Ishikawa (cell line): ENCODE measurements around the gene KIAA0040.

Experiments
- CEBPB ChIP-seq: IDR thresholded peaks from 2 replicates; pipeline ENCODE4 v1.6.1; 2012
- CREB1 ChIP-seq: IDR thresholded peaks from 2 replicates; pipeline ENCODE4 v1.6.1; 2012; ENCODE audit warnings: low read depth
- EGR1 ChIP-seq: IDR thresholded peaks from 2 replicates; pipeline ENCODE4 v1.6.1; 2012
- EP300 ChIP-seq: IDR thresholded peaks from 2 replicates; pipeline ENCODE4 v1.6.1; 2012; ENCODE audit warnings: borderline replicate concordance
- FOXM1 ChIP-seq: IDR thresholded peaks from 2 replicates; pipeline ENCODE4 v1.6.1; 2012; ENCODE audit warnings: low read depth, borderline replicate concordance
- MAX ChIP-seq: IDR thresholded peaks from 2 replicates; pipeline ENCODE4 v1.6.1; 2012
- NFIC ChIP-seq: IDR thresholded peaks from 2 replicates; pipeline ENCODE4 v1.6.1; 2012
- RAD21 ChIP-seq: IDR thresholded peaks from 2 replicates; pipeline ENCODE4 v1.6.1; 2012; ENCODE audit warnings: low read depth
- REST ChIP-seq: IDR thresholded peaks from 2 replicates; pipeline ENCODE4 v1.6.1; 2012; ENCODE audit warnings: low read depth, mild to moderate bottlenecking
- TAF1 ChIP-seq: IDR thresholded peaks from 2 replicates; pipeline ENCODE4 v1.6.1; 2012; ENCODE audit warnings: low read depth, mild to moderate bottlenecking
- TCF12 ChIP-seq: IDR thresholded peaks from 2 replicates; pipeline ENCODE4 v1.6.1; 2012; ENCODE audit warnings: low read depth
- TEAD4 ChIP-seq: IDR thresholded peaks from 2 replicates; pipeline ENCODE4 v1.6.1; 2012
- USF1 ChIP-seq: IDR thresholded peaks from 2 replicates; pipeline ENCODE4 v1.6.1; 2012
- YY1 ChIP-seq: IDR thresholded peaks from 2 replicates; pipeline ENCODE4 v1.6.1; 2012; ENCODE audit warnings: low read depth
- ZBTB7A ChIP-seq: IDR thresholded peaks from 2 replicates; pipeline ENCODE4 v1.6.1; 2012; ENCODE audit warnings: low read depth

Gene KIAA0040

GRCh38 chr1:175136246-175136645, 56.3 kb downstream of the KIAA0040 start:
- no peak for TF ChIP-seq TCF12
- TF ChIP-seq TAF1, result no peak
- no peak for TF ChIP-seq RAD21
- no peak for TF ChIP-seq USF1
- TF ChIP-seq EGR1, result no peak

GRCh38 chr1:175134500-175134899, 58.1 kb downstream of the KIAA0040 start:
- TF ChIP-seq MAX, result no peak
- no peak for TF ChIP-seq CEBPB
- no peak for TF ChIP-seq FOXM1
- no peak for TF ChIP-seq TEAD4
- no peak for TF ChIP-seq USF1
- no peak for TF ChIP-seq NFIC
- TF ChIP-seq TAF1, result no peak
- TF ChIP-seq YY1, result no peak

- TF ChIP-seq REST (no peak), TCF12 (no peak), CREB1 (no peak), TAF1 (no peak), TEAD4 (no peak), YY1 (no peak), FOXM1 (no peak), RAD21 (no peak), MAX (no peak), EGR1 (no peak), ZBTB7A (no peak)
Measured at GRCh38 chr1:175133673-175134435, 58.7 kb downstream of the KIAA0040 start.

- TF ChIP-seq CEBPB, result no peak
- no peak for TF ChIP-seq EP300
- no peak for TF ChIP-seq EGR1
- TF ChIP-seq MAX, result no peak
- no peak for TF ChIP-seq REST
- no peak for TF ChIP-seq NFIC
Measured at GRCh38 chr1:175132436-175132835, 60.1 kb downstream of the KIAA0040 start.

GRCh38 chr1:175131095-175131494, 61.5 kb downstream of the KIAA0040 start:
- TF ChIP-seq MAX (no peak), CREB1 (no peak), TAF1 (no peak), TEAD4 (no peak), REST (no peak), CEBPB (no peak), USF1 (no peak), YY1 (no peak), NFIC (no peak), FOXM1 (no peak), EP300 (no peak), EGR1 (no peak), RAD21 (no peak), ZBTB7A (no peak), TCF12 (no peak)
